ENCODE data around the gene CCL19. TPM values are rescaled to one million over a fixed set of nuclear protein-coding genes. Genes with fewer than 3 reads are reported as not detected.
"Not testable (repeated sequence)": the region's sequence is repeated elsewhere in the genome, so short reads cannot be mapped to it uniquely, and the experiment has no call there.

CCL19 gene
- total RNA-seq, 2 experiments from 2014 or later: not detected

DNA sequence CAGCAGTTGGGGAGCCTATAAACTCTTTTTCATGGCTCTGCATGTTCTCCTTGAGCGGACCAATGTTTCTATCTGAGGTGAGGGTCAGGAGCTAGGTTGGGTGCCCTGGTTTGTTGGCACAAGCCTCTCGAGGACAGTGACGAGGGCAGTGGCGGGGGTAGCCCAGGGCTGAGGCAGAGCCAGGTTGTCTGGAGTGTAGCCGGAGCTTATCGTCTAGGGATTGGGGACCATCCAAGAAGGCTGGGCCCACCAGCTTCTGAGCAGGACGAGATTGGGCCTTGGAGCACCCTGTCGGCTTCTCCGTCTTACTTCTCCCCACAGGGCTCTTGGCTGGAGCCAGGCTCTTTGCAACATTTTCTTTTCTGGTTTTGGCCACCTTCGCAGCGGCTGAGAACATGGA, 32.1 kb upstream of the CCL19 start:
- BruUV-seq (replicated peaks): no TSS peak
- no peak for DNase-seq (ENCODE audit: low spot score)
- Histone ChIP-seq H3K27ac (ENCODE audit: low read depth, low read length, poor library complexity, severe bottlenecking) (no peak overlapping the region), H3K9me3 (ENCODE audit: low read length) (no peaks in the 10 kb centered on the region), H3K4me3 (ENCODE audit: low read depth, low read length, poor library complexity, severe bottlenecking) (no peak overlapping the region), H2AFZ (ENCODE audit: low read length) (no peak overlapping the region), H3K79me2 (ENCODE audit: insufficient read depth, low read depth, low read length) (no peaks in the 10 kb centered on the region), H3K4me2 (ENCODE audit: low read length) (no peak overlapping the region), H3K9me2 (ENCODE audit: insufficient read depth, low read length) (no peaks in the 10 kb centered on the region), H4K20me1 (ENCODE audit: insufficient read depth, low read length) (no peaks in the 10 kb centered on the region), H3K36me3 (ENCODE audit: insufficient read depth, low read length) (no peaks in the 10 kb centered on the region), H3K4me1 (ENCODE audit: insufficient read depth, low read length, poor library complexity, severe bottlenecking) (no peaks in the 10 kb centered on the region)
- TF ChIP-seq EZH2phosphoT487 (IDR thresholded peaks at IDR 0.05; ENCODE audit: borderline replicate concordance, low read depth, low read length): no peak
- TF ChIP-seq, protein P1, sequence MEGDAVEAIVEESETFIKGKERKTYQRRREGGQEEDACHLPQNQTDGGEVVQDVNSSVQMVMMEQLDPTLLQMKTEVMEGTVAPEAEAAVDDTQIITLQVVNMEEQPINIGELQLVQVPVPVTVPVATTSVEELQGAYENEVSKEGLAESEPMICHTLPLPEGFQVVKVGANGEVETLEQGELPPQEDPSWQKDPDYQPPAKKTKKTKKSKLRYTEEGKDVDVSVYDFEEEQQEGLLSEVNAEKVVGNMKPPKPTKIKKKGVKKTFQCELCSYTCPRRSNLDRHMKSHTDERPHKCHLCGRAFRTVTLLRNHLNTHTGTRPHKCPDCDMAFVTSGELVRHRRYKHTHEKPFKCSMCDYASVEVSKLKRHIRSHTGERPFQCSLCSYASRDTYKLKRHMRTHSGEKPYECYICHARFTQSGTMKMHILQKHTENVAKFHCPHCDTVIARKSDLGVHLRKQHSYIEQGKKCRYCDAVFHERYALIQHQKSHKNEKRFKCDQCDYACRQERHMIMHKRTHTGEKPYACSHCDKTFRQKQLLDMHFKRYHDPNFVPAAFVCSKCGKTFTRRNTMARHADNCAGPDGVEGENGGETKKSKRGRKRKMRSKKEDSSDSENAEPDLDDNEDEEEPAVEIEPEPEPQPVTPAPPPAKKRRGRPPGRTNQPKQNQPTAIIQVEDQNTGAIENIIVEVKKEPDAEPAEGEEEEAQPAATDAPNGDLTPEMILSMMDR (conservative IDR thresholded peaks at IDR 0.05; ENCODE audit: low read length): no peak
- ChIA-PET POLR2A (no interaction called here), CTCF (ENCODE audit: unreplicated experiment) (no interaction called here)
- intact Hi-C loops (cut with micrococcal nuclease; ENCODE audit: unreplicated experiment): no loop called here

DNA sequence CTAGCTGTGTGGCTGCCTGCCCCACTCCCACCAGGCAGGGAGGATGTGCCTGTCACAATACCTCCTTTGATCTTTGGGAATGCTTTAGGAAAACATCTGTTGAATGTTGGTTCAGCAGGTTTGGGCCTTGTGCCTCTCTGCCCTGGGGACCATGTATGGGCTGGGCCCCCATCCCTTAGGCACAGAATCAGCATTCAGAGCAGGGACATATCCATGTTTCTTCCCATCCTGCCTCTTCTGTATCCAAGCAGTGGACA, 28.6 kb upstream of the CCL19 start:
- H3K36me3 ChIP-seq (ENCODE audit: insufficient read depth, low read length); H3K9me2 ChIP-seq (ENCODE audit: insufficient read depth, low read length); H3K79me2 ChIP-seq (ENCODE audit: insufficient read depth, low read depth, low read length); H3K4me3 ChIP-seq (ENCODE audit: low read depth, low read length, poor library complexity, severe bottlenecking); H2AFZ ChIP-seq (ENCODE audit: low read length); H3K27ac ChIP-seq (ENCODE audit: low read depth, low read length, poor library complexity, severe bottlenecking); BruUV-seq (replicated peaks); intact Hi-C loops (cut with micrococcal nuclease; ENCODE audit: unreplicated experiment); POLR2A ChIA-PET; H3K9me3 ChIP-seq (ENCODE audit: low read length); H3K4me2 ChIP-seq (ENCODE audit: low read length); H3K4me1 ChIP-seq (ENCODE audit: insufficient read depth, low read length, poor library complexity, severe bottlenecking); H4K20me1 ChIP-seq (ENCODE audit: insufficient read depth, low read length); DNase-seq (ENCODE audit: low spot score); CTCF ChIA-PET (ENCODE audit: unreplicated experiment): not testable (repeated sequence)

DNA sequence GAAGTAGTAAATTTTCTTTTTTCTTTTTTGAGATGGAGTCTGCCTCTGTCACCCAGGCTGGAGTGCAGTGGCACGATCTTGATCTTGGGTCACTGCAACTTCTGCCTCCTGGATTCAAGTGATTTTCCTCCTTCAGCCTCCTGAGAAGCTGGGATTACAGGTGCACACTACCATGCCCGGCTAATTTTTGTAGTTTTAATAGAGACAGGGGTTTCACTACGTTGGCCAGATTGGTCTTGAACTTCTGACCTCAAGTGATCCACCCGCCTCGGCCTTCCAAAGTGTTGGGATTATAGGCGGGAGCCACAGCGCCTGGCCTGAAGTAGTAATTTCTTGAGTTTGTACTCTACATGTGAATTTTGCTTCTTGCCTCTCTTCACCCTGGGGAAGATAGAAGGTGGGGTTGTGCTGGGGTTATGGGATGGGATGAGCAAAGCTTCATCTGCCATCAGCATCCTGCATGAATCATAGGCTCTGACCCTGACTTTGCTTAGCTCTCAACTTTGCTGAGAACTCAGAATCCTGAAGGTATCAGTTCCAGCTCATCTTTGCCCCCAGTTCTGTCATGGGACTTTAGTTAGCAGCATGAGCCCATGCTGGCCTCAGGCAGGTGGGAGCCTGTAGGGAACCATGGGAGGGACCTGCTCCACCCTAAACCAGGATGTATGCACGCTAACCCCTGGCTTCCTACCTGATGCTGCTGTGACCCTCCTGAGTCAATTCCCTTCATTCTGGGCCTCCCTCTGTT, 28.1 kb upstream of the CCL19 start:
- no peaks in the 10 kb centered on the region for H3K36me3 ChIP-seq (ENCODE audit: insufficient read depth, low read length)
- no peaks in the 10 kb centered on the region for H3K79me2 ChIP-seq (ENCODE audit: insufficient read depth, low read depth, low read length)
- no peaks in the 10 kb centered on the region for H3K9me2 ChIP-seq (ENCODE audit: insufficient read depth, low read length)
- no peaks in the 10 kb centered on the region for H3K9me3 ChIP-seq (ENCODE audit: low read length)
- no peaks in the 10 kb centered on the region for H4K20me1 ChIP-seq (ENCODE audit: insufficient read depth, low read length)
- CTCF ChIA-PET (ENCODE audit: unreplicated experiment): no interaction called here
- no peaks in the 10 kb centered on the region for H3K4me1 ChIP-seq (ENCODE audit: insufficient read depth, low read length, poor library complexity, severe bottlenecking)
- intact Hi-C loops (cut with micrococcal nuclease; ENCODE audit: unreplicated experiment): no loop called here
- no TSS peak for BruUV-seq (replicated peaks)
- H3K4me2 ChIP-seq (ENCODE audit: low read length): no peak overlapping the region
- no peak for TF ChIP-seq EZH2phosphoT487 (IDR thresholded peaks at IDR 0.05; ENCODE audit: borderline replicate concordance, low read depth, low read length)
- TF ChIP-seq, protein P1 (conservative IDR thresholded peaks at IDR 0.05; ENCODE audit: low read length): no peak
- POLR2A ChIA-PET: no interaction called here
- no peak overlapping the region for H2AFZ ChIP-seq (ENCODE audit: low read length)
- no peak for DNase-seq (ENCODE audit: low spot score)
- H3K4me3 ChIP-seq (ENCODE audit: low read depth, low read length, poor library complexity, severe bottlenecking): no peak overlapping the region
- no peak overlapping the region for H3K27ac ChIP-seq (ENCODE audit: low read depth, low read length, poor library complexity, severe bottlenecking)
